ENCODE measurements around the gene HOXC10.

DNA sequence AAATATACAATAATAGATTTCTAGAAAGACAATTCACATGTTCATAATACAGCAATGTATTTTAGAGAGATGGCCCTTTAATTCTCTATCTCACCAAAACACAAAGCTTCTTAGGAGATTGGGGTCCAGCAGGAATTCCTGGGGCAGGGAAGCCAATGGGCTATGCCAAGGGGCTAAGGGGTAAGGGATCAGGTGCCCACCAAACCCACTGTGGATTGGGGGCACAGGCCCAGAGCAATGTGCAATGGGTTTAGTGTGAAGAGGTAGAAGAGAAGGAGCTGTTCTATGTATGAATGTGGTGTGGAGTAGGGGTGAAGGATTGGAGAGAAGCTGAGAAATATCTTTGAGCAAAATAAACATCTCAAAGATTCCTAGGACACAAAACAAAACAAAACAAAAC lies 43.8 kb upstream of the HOXC10 start:
- TF ChIP-seq, protein P1, sequence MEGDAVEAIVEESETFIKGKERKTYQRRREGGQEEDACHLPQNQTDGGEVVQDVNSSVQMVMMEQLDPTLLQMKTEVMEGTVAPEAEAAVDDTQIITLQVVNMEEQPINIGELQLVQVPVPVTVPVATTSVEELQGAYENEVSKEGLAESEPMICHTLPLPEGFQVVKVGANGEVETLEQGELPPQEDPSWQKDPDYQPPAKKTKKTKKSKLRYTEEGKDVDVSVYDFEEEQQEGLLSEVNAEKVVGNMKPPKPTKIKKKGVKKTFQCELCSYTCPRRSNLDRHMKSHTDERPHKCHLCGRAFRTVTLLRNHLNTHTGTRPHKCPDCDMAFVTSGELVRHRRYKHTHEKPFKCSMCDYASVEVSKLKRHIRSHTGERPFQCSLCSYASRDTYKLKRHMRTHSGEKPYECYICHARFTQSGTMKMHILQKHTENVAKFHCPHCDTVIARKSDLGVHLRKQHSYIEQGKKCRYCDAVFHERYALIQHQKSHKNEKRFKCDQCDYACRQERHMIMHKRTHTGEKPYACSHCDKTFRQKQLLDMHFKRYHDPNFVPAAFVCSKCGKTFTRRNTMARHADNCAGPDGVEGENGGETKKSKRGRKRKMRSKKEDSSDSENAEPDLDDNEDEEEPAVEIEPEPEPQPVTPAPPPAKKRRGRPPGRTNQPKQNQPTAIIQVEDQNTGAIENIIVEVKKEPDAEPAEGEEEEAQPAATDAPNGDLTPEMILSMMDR (IDR thresholded peaks at IDR 0.05; ENCODE audit: low read depth, low read length, poor library complexity, severe bottlenecking) = no peak
- TF ChIP-seq EZH2phosphoT487 (IDR thresholded peaks at IDR 0.05; ENCODE audit: borderline replicate concordance, low read length) = no peak

Data from DOHH2 (cell line).